Heart right ventricle (tissue), 16 donors: Measurements from ENCODE around the gene ZNF276. TPM values are rescaled to one million over a fixed set of nuclear protein-coding genes. Genes with fewer than 3 reads are reported as not detected.
A peak's percentile ranks its signal among the peaks of the same experiment; 100 is the strongest.

Source experiments
- ATAC-seq, 8 donors: fragments of 200-7000 bp; cut with Tn5 transposase; one replicate each; pipeline ENCODE4 v1.9.1; 2020; ENCODE audit warnings: mild to moderate bottlenecking in 8 of 8, moderate library complexity in 8 of 8, moderate number of reproducible peaks in 1 of 8
- DNase-seq, 2 donors: peaks; one replicate each; pipeline ENCODE4 v3.0.0-alpha.2; 2020
- H3K27ac ChIP-seq, 10 donors: fragments of 200-600 bp; sonication (generic) in 2 of 10; one replicate each; pipeline versions ENCODE4 v1.5.0 to v1.8.0; 2020 to 2022; ENCODE audit warnings: mild to moderate bottlenecking in 3 of 10
- H3K27me3 ChIP-seq, 7 donors: fragments of 200-600 bp; one replicate each; pipeline ENCODE4 v1.8.0; 2021 to 2022; ENCODE audit warnings: mild to moderate bottlenecking in 2 of 7
- H3K36me3 ChIP-seq, 9 donors: fragments of 200-600 bp; sonication (generic) in 1 of 9; one replicate each; pipeline versions ENCODE4 v1.5.0 to v1.8.0; 2020 to 2022; ENCODE audit warnings: mild to moderate bottlenecking in 2 of 9
- H3K4me1 ChIP-seq, 9 donors: fragments of 200-600 bp; sonication (generic) in 1 of 9; one replicate each; pipeline versions ENCODE4 v1.5.0 to v1.8.0; 2020 to 2022; ENCODE audit warnings: mild to moderate bottlenecking in 4 of 9
- H3K4me3 ChIP-seq, 10 donors: fragments of 200-600 bp; sonication (generic) in 2 of 10; one replicate each; pipeline versions ENCODE4 v1.5.0 to v1.8.0; 2020 to 2022; ENCODE audit warnings: mild to moderate bottlenecking in 7 of 10, moderate library complexity in 2 of 10
- H3K9me3 ChIP-seq, 11 donors: fragments of 200-600 bp in 10 of 11; sonication (generic) in 2 of 11; one replicate each; pipeline versions ENCODE4 v1.5.0 to v1.8.0; 2013 to 2022; ENCODE audit warnings: mild to moderate bottlenecking in 2 of 11, control low read depth in 1 of 11, moderate library complexity in 1 of 11
- CTCF ChIP-seq, 9 donors: fragments of 200-600 bp; sonication (generic) in 2 of 9; IDR thresholded peaks; one replicate each; pipeline versions ENCODE4 v1.5.0 to v1.8.0; 2021 to 2022; ENCODE audit warnings: antibody characterized with exemption in 9 of 9, mild to moderate bottlenecking in 5 of 9, moderate library complexity in 1 of 9
- WGBS, 2 donors: extraction: QIAGEN DNeasy Blood & Tissue Kit; methylation state at CpG; one replicate each; pipeline ENCODE4 v1.1.7; 2013; ENCODE audit warnings: inconsistent platforms in 1 of 2; 5-methylcytosine and 5-hydroxymethylcytosine counted together
- intact Hi-C, 10 donors: fragments of 100-400 bp; cut with DNase I; formaldehyde crosslinking; loops; one replicate each; pipeline versions ENCODE4 v1.11.1 to v1.14.2; 2022
- polyA plus RNA-seq, 2 donors: library from polyadenylated mRNA; stranded (reverse); fragments of 200-250 nt; gene quantifications; one replicate each; pipeline ENCODE4 v1.2.3, GENCODE V29; 2013
- total RNA-seq, 10 donors: library from RNA; stranded (reverse); fragmentation: NEBNext Ultra II Directional in 3 of 10; extraction: Animal tissue kit (Norgen Biotek cat#: 25700) in 3 of 10; gene quantifications; one replicate each; pipeline versions ENCODE4 v1.2.1 to v1.2.4, GENCODE V29; 2021 to 2023
- donor health status: Arrhythmogenic right ventricular cardiomyopathy.
- donor health status: ischemic (EF 13 %, LVEDD 7.1; RV severe dilation, severe dysfunction).
- donor health status: healthy with polysubstance abuse.
- donor health status: DM: no; HTN: yes; CAD: no.
- donor health status: DM: no; HTN: no; CAD: no.
- donor health status: ischemic (EF 25% LVEDD 6.9; RV normal size, moderate dysfunction).
- donor health status: ischemic (EF 25% LVEDD 5.7; RV mildly dilated, moderate dysfunction).
- donor health status: healthy.
- donor health status: DM: yes; HTN: yes; CAD: no.
- donor health status: Ischemic cardiomyopathy.
- donor health status: ischemic (EF 35%, LVEDD 5.7; RV mildly dilated, moderate dysfunction).
- donor health status: nonischemic (EF 11% LVEDD 7.7; RV severe dilation, severe dysfunction).
- donor health status: DM: yes; HTN: yes; CAD: no.
- donor health status: PGD.
- donor health status: ischemic (EF 29% LVEDD 5.4; RV normal size, mild dysfunction).
- donor health status: nonischemic (EF 23%, LVEDD 6.1; RV moderate dilation, normal function).

ZNF276 gene
- total and polyA plus RNA-seq, 12 donors: 8.2 to 29.3 (median 12.8) TPM

- ATAC-seq: no peak
- H3K27me3 ChIP-seq: no peaks in the 10 kb centered on the region
Measured at GRCh38 chr16:89785523-89786155, 64.3 kb downstream of the ZNF276 start.

GRCh38 chr16:89786474-89787364 is 65.4 kb downstream of the ZNF276 start:
- H3K9me3 ChIP-seq: no peaks in the 10 kb centered on the region
- H3K27ac ChIP-seq: no peak overlapping the region
- DNase-seq: peak in 1 of 2 donors; percentile 31
- 63 to 73% methylated on average over 21 of the region's 21 CpGs for WGBS, 2 donors
- no peak for TF ChIP-seq CTCF (IDR thresholded peaks at IDR 0.05)
- intact Hi-C loops: loop anchor here in 1 of 10 donors (10.0 kb wide), 1 partner anchor 82 kb away; the partner anchor contains the start of gene SPATA2L
- H3K4me1 ChIP-seq: peaks cover 0 to 6% (median 0%) of the 10 kb centered on the region in 9 donors
- no peaks in the 10 kb centered on the region for H3K27me3 ChIP-seq
- ATAC-seq: peak in 7 of 8 donors; percentile 62 to 91 (median 83)
- no peak overlapping the region for H3K4me3 ChIP-seq
- H3K36me3 ChIP-seq: peaks cover 0 to 27% (median 0%) of the 10 kb centered on the region in 9 donors

More at GRCh38 chr16:89785523-89786155, 64.3 kb downstream of the ZNF276 start:
- Histone ChIP-seq H3K4me3 (no peak overlapping the region), H3K36me3 (peaks cover 0 to 22% (median 0%) of the 10 kb centered on the region in 9 donors), H3K9me3 (no peaks in the 10 kb centered on the region), H3K4me1 (peaks cover 0 to 6% (median 0%) of the 10 kb centered on the region in 9 donors), H3K27ac (no peak overlapping the region)
- DNase-seq: no peak
- TF ChIP-seq CTCF (IDR thresholded peaks at IDR 0.05): no peak
- 93 to 94% methylated on average over 11 of the region's 11 CpGs for WGBS, 2 donors
- intact Hi-C loops: loop anchor here in 1 of 10 donors (10.0 kb wide), 1 partner anchor 81 kb away; the partner anchor contains the start of gene SPATA2L

GRCh38 chr16:89787365-89787805 is 66.0 kb downstream of the ZNF276 start:
- intact Hi-C loops: loop anchor here in 1 of 10 donors (10.0 kb wide), 1 partner anchor 83 kb away; the partner anchor contains the start of gene SPATA2L
- no peak for ATAC-seq

More at GRCh38 chr16:89787365-89787805, 66.0 kb downstream of the ZNF276 start:
- TF ChIP-seq CTCF (IDR thresholded peaks at IDR 0.05): no peak
- Histone ChIP-seq H3K4me3 (no peak overlapping the region), H3K36me3 (peaks cover 0 to 30% (median 0%) of the 10 kb centered on the region in 9 donors), H3K4me1 (peaks cover 0 to 6% (median 0%) of the 10 kb centered on the region in 9 donors), H3K27me3 (no peaks in the 10 kb centered on the region), H3K27ac (no peak overlapping the region), H3K9me3 (no peaks in the 10 kb centered on the region)
- WGBS, 2 donors: 95 to 97% methylated on average over 9 of the region's 9 CpGs
- no peak for DNase-seq

Other genes with a start within 250 kb of the ZNF276 start
- gene ANKRD11, start 231.0 kb upstream of the ZNF276 start, total RNA-seq: 10 to 100 TPM; 55.9 to 93.6 (median 67.4) TPM
- 10 to 100 TPM; 47.7 to 65.5 TPM for gene ANKRD11, start 231.0 kb upstream of the ZNF276 start, polyA plus RNA-seq
- 100 to 1,000 TPM in 5 of 10 donors, 10 to 100 TPM in 5; 85.4 to 145 (median 101) TPM for gene SPG7, start 213.1 kb upstream of the ZNF276 start, total RNA-seq
- 100 to 1,000 TPM in 1 of 2 donors, 10 to 100 TPM in 1; 69.8 to 116 TPM for gene SPG7, start 213.1 kb upstream of the ZNF276 start, polyA plus RNA-seq
- 1,000 to 10,000 TPM in 4 of 10 donors, 100 to 1,000 TPM in 6; 786 to 1,426 (median 935) TPM for gene RPL13, start 160.9 kb upstream of the ZNF276 start, total RNA-seq
- gene RPL13, start 160.9 kb upstream of the ZNF276 start, polyA plus RNA-seq: 1,000 to 10,000 TPM; 3,221 to 7,398 TPM
- gene CPNE7, start 145.8 kb upstream of the ZNF276 start, total RNA-seq: under 1 TPM in 1 of 10 donors, not detected in 9; 0.16 TPM
- gene CPNE7, start 145.8 kb upstream of the ZNF276 start, polyA plus RNA-seq: under 1 TPM in 1 of 2 donors, not detected in 1; 0.33 TPM
- gene DPEP1, start 107.9 kb upstream of the ZNF276 start, total RNA-seq: not detected
- gene DPEP1, start 107.9 kb upstream of the ZNF276 start, polyA plus RNA-seq: under 1 TPM in 1 of 2 donors, not detected in 1; 0.09 TPM
- 10 to 100 TPM; 31.5 to 47.4 (median 36.7) TPM for gene CHMP1A, start 63.8 kb upstream of the ZNF276 start, total RNA-seq
- gene CHMP1A, start 63.8 kb upstream of the ZNF276 start, polyA plus RNA-seq: 10 to 100 TPM; 30.6 to 71.4 TPM
- gene SPATA33, start 63.7 kb upstream of the ZNF276 start, total RNA-seq: 1 to 10 TPM in 9 of 10 donors, under 1 TPM in 1; 0.76 to 4.6 (median 2.4) TPM
- gene SPATA33, start 63.7 kb upstream of the ZNF276 start, polyA plus RNA-seq: 1 to 10 TPM; 4.1 TPM
- gene CDK10, start 34.8 kb upstream of the ZNF276 start, total RNA-seq: 10 to 100 TPM; 14.7 to 31.4 (median 21.6) TPM
- gene CDK10, start 34.8 kb upstream of the ZNF276 start, polyA plus RNA-seq: 10 to 100 TPM; 35.9 to 63.4 TPM
- gene SPATA2L, start 19.8 kb upstream of the ZNF276 start, total RNA-seq: 1 to 10 TPM; 1.9 to 4.1 (median 2.9) TPM
- 10 to 100 TPM in 1 of 2 donors, 1 to 10 TPM in 1; 3.2 to 13.0 TPM for gene SPATA2L, start 19.8 kb upstream of the ZNF276 start, polyA plus RNA-seq
- 10 to 100 TPM in 9 of 10 donors, 1 to 10 TPM in 1; 9.3 to 15.6 (median 11.8) TPM for gene VPS9D1, start 639 bp upstream of the ZNF276 start, total RNA-seq
- gene VPS9D1, start 639 bp upstream of the ZNF276 start, polyA plus RNA-seq: 10 to 100 TPM in 1 of 2 donors, 1 to 10 TPM in 1; 7.0 to 41.0 TPM
- 100 to 1,000 TPM in 1 of 10 donors, 1 to 10 TPM in 9; 1.0 to 101 (median 2.0) TPM for gene FANCA, start 95.1 kb downstream of the ZNF276 start, total RNA-seq
- 1 to 10 TPM; 2.8 to 4.0 TPM for gene FANCA, start 95.1 kb downstream of the ZNF276 start, polyA plus RNA-seq
- gene SPIRE2, start 106.9 kb downstream of the ZNF276 start, total RNA-seq: 1 to 10 TPM in 6 of 10 donors, under 1 TPM in 4; 0.46 to 1.9 (median 1.2) TPM
- 1 to 10 TPM in 1 of 2 donors, under 1 TPM in 1; 0.52 to 1.5 TPM for gene SPIRE2, start 106.9 kb downstream of the ZNF276 start, polyA plus RNA-seq
- gene TCF25, start 152.1 kb downstream of the ZNF276 start, total RNA-seq: 100 to 1,000 TPM in 3 of 10 donors, 10 to 100 TPM in 7; 77.5 to 112 (median 94.8) TPM
- 100 to 1,000 TPM in 1 of 2 donors, 10 to 100 TPM in 1; 88.3 to 101 TPM for gene TCF25, start 152.1 kb downstream of the ZNF276 start, polyA plus RNA-seq
- 1 to 10 TPM in 6 of 10 donors, under 1 TPM in 4; 0.64 to 2.0 (median 1.3) TPM for gene MC1R, start 197.3 kb downstream of the ZNF276 start, total RNA-seq
- 1 to 10 TPM; 1.6 to 4.5 TPM for gene MC1R, start 197.3 kb downstream of the ZNF276 start, polyA plus RNA-seq
- gene TUBB3, start 201.8 kb downstream of the ZNF276 start, total RNA-seq: 1 to 10 TPM in 5 of 10 donors, under 1 TPM in 5; 0.53 to 7.6 (median 0.96) TPM
- gene TUBB3, start 201.8 kb downstream of the ZNF276 start, polyA plus RNA-seq: 10 to 100 TPM in 1 of 2 donors, under 1 TPM in 1; 0.59 to 10.6 TPM
- gene DEF8, start 227.2 kb downstream of the ZNF276 start, total RNA-seq: 10 to 100 TPM; 29.3 to 47.6 (median 34.9) TPM
- gene DEF8, start 227.2 kb downstream of the ZNF276 start, polyA plus RNA-seq: 10 to 100 TPM; 62.6 to 64.8 TPM